Astrocyte of the cerebellum (primary cell): Measurements from ENCODE around the gene MLLT10.

Experiments
- DNase-seq: peaks from one replicate; pipeline ENCODE4 v3.0.0-alpha.2; 2011; ENCODE audit warnings: low read depth
- H3K4me3 ChIP-seq: 2 replicates; pipeline ENCODE4 v1.5.1; 2011; ENCODE audit warnings: mild to moderate bottlenecking, low read depth, low read length, moderate library complexity
- CTCF ChIP-seq: IDR thresholded peaks from 2 replicates; pipeline ENCODE4 v1.5.1; 2012; ENCODE audit warnings: low read length, low read depth, moderate library complexity, mild to moderate bottlenecking; ENCODE audit errors: missing control alignments
- in situ Hi-C: cut with HindIII; loops from 2 replicates; pipeline ENCODE4 v1.10.0; 2017; ENCODE audit warnings: low sequenced_read_pairs

The MLLT10 gene

GRCh38 chr10:21519941-21520436 lies 14.0 kb upstream of the MLLT10 start:
- H3K4me3 ChIP-seq: peak overlapping the region; percentile 57
- TF ChIP-seq CTCF: no peak
- DNase-seq: no peak
- in situ Hi-C loops: loop anchor here (25.0 kb wide), 2 partner anchors 233 to 433 kb away; no protein-coding TSS in a partner anchor

- DNase-seq: no peak
- in situ Hi-C loops: loop anchor here (25.0 kb wide), 2 partner anchors 233 to 433 kb away; no protein-coding TSS in a partner anchor
- no peak overlapping the region for H3K4me3 ChIP-seq
- no peak for TF ChIP-seq CTCF
Measured at GRCh38 chr10:21520509-21520908, 13.5 kb upstream of the MLLT10 start.

GRCh38 chr10:21520949-21521348 lies 13.1 kb upstream of the MLLT10 start:
- DNase-seq: no peak
- no peak for TF ChIP-seq CTCF
- in situ Hi-C loops: loop anchor here (25.0 kb wide), 2 partner anchors 234 to 434 kb away; no protein-coding TSS in a partner anchor
- no peak overlapping the region for H3K4me3 ChIP-seq

GRCh38 chr10:21521751-21522533 lies 12.1 kb upstream of the MLLT10 start:
- H3K4me3 ChIP-seq: no peak overlapping the region
- TF ChIP-seq CTCF: no peak
- in situ Hi-C loops: loop anchor here (25.0 kb wide), 2 partner anchors 235 to 435 kb away; no protein-coding TSS in a partner anchor
- no peak for DNase-seq

- no peak for TF ChIP-seq CTCF
- DNase-seq: no peak
- in situ Hi-C loops: loop anchor here (25.0 kb wide), 2 partner anchors 236 to 436 kb away; no protein-coding TSS in a partner anchor
- no peak overlapping the region for H3K4me3 ChIP-seq
Measured at GRCh38 chr10:21522631-21523406, 11.2 kb upstream of the MLLT10 start.

GRCh38 chr10:21523557-21524008 lies 10.4 kb upstream of the MLLT10 start:
- H3K4me3 ChIP-seq: no peak overlapping the region
- in situ Hi-C loops: loop anchor here (25.0 kb wide), 2 partner anchors 236 to 436 kb away; no protein-coding TSS in a partner anchor
- no peak for TF ChIP-seq CTCF
- no peak for DNase-seq
